Measurements from ENCODE around the gene NPY1R.

Gene NPY1R

DNA sequence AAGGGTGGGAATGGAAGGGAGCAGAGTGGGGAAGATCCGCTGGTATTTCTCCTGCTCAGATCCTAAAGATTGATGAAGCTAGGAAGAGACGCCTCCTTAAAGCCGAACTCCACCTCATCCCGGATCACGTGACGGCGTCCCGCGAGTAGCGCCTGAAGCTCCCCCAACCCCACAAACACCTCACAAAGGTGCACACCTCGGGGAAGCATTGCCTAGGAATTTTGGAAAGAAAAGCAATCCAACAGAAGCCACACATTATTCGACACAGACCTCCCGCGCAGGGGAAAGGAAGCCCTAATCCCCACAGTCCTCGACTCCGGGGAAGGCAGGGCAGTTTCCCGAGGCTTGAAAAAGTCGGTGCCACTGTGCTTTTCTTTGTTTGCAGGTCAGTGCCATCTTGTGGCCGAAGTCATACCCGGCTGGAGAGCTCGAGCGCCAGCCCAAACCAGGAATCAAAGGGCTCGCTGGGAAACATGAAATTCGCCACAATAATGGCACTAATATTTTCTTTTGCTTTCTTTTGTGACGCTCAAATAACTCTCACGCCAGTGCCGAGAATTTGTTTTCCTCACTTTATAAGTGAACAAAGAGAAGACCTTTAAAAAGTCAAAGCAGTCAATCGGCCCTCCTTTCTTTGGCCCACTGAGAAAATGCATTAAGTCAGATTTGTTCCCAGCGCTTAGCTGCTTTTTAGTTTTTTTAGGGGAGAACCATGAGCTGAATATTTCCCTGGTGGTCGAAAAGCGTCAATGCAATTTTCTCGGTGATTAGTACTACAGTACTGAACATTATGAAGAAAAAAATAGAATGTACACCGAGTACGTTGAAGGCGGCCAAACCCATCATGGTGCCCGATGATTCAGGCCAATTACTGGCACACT is at the start of gene NPY1R:
TSS of gene NPY1R (minus strand) at position 71 of the 881 bp plus-strand sequence. CDS start 6,042 bp downstream, outside the sequence.
- peak; percentile 70 to 83 for DNase-seq (ENCODE audit: low read depth in 1 of 2, low spot score in 1 of 2)
- in situ Hi-C loops (cut with HindIII; ENCODE audit: low pct_unique_long_range_greater_than_20kb, low sequenced_read_pairs) = no loop called here
- TF ChIP-seq JUND (IDR thresholded peaks at IDR 0.05; ENCODE audit: low read depth) = no peak

DNA sequence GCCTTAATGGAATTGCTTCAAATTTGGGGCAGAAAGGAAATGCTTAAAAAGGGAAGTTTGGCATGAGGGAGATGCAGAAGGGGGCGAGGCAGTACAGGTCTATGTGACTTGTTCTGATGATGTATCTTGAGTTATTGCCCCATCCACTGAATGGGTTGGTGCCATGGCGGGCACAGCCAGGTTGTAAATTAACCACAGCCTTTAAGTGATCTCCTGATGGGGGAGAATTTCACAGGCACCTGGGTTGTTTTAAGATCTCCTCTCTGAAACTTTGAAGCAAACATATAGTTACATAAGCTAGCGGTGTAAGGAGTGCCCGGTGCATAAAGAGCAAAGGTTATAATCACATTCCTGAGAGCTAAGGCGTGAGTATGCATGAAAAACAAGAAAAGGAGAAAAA is 48.3 kb upstream of the NPY1R start:
- in situ Hi-C loops (cut with HindIII; ENCODE audit: low pct_unique_long_range_greater_than_20kb, low sequenced_read_pairs) = no loop called here
- no peak for DNase-seq (ENCODE audit: low read depth in 1 of 2, low spot score in 1 of 2)
- no peak for TF ChIP-seq JUND (IDR thresholded peaks at IDR 0.05; ENCODE audit: low read depth)

DNA sequence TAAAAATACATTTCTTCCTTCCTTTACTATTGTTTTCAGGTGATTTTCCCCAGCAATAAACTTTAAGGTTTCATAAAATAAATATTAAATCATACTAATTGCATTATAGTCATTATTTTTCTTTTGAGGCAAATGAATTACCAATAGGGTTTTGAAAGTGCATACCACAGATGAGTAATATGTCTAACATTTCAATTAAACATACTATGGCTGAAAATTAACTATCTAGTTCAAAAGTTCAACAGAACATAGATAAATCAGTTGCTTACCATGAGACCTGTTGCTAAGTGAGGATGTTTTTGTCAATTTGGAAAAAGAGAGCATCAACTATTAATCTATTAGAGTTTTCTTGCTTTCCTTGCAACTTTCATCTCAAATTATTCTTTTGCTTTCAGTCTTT is 46.3 kb upstream of the NPY1R start:
- TF ChIP-seq JUND (IDR thresholded peaks at IDR 0.05; ENCODE audit: low read depth) = no peak
- no peak for DNase-seq (ENCODE audit: low read depth in 1 of 2, low spot score in 1 of 2)
- in situ Hi-C loops (cut with HindIII; ENCODE audit: low pct_unique_long_range_greater_than_20kb, low sequenced_read_pairs) = no loop called here

DNA sequence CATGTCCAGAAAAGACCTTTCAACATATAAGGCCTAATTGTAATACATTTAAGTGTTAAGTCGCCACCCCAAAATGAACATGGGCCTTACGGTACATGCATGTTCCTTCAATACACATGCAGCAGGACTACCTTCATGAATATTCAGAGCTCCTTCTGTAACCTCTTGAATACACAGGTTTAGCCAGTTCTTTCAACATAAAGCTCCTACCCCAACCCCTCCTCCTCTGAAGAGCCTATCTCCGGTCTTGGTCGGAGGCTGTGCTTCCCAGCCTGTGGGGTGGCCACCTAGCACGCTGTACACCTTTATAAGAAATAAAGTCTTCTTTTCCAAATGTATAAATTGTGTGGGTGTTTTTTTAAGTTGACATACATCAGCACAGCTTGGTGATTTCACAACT is 39.6 kb upstream of the NPY1R start:
- in situ Hi-C loops (cut with HindIII; ENCODE audit: low pct_unique_long_range_greater_than_20kb, low sequenced_read_pairs) = no loop called here
- peak in 1 of 2 experiments; percentile 45 for DNase-seq (ENCODE audit: low read depth in 1 of 2, low spot score in 1 of 2)
- TF ChIP-seq JUND (IDR thresholded peaks at IDR 0.05; ENCODE audit: low read depth) = no peak

DNA sequence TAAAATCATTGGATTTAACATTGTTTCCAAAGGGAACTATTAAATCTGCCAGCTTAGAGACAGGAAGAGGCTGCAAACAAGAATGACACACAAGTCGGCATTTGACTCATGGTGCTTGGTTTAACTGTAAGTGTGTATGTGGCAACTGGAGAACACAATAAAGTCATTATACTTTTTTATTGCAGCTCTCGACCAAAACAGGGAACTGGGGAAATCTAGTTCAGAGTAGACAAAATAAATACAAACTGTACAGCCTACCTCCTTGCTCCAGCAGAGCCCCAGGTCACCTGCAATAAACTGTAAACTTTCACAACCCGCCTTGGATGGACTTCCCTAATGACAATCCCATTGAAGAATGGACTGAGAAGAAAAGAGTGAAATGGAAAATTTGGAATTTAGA is 35.3 kb upstream of the NPY1R start:
- in situ Hi-C loops (cut with HindIII; ENCODE audit: low pct_unique_long_range_greater_than_20kb, low sequenced_read_pairs) = no loop called here
- TF ChIP-seq JUND (IDR thresholded peaks at IDR 0.05; ENCODE audit: low read depth) = no peak
- DNase-seq (ENCODE audit: low read depth in 1 of 2, low spot score in 1 of 2) = no peak

DNA sequence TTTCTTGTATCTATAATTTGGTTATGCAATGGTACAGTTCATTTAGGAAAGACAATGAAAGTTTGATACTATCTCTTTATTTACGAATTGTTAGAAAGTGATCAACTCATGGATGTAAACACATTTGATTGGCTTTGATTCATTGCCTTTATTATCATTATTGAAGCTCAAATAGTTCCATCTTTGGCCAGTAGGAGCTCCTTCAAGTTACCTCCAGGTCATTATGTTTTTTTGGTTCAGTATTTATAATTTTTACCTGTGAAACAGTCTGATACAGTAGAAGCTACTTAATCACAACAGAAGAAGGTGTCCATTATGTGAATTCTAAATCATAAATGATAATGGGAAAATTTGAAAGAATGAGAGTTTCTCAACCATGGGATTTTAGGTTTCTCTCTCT is 23.7 kb upstream of the NPY1R start:
- TF ChIP-seq JUND (IDR thresholded peaks at IDR 0.05; ENCODE audit: low read depth) = no peak
- no peak for DNase-seq (ENCODE audit: low read depth in 1 of 2, low spot score in 1 of 2)
- in situ Hi-C loops (cut with HindIII; ENCODE audit: low pct_unique_long_range_greater_than_20kb, low sequenced_read_pairs) = no loop called here

DNA sequence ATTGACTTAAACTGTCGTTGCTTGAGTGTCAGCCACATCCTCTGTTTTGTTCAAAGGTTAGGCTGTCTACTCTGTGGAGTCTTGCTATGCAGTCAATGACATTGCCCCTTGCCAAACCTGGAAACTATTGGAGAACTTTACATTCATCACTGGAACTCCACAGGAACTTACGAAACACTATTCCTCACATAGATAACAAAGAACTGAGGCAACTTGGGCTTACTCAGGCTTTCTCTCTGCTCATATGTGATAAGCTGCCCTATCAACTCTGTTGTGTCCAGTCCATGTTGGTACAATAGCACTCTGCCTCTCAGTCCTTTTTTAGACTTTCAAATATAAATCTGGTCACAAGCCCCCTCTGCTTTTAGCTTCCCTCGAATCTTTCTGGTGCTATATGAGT is 20.7 kb upstream of the NPY1R start:
- in situ Hi-C loops (cut with HindIII; ENCODE audit: low pct_unique_long_range_greater_than_20kb, low sequenced_read_pairs) = no loop called here
- TF ChIP-seq JUND (IDR thresholded peaks at IDR 0.05; ENCODE audit: low read depth) = no peak
- DNase-seq (ENCODE audit: low read depth in 1 of 2, low spot score in 1 of 2) = no peak

DNA sequence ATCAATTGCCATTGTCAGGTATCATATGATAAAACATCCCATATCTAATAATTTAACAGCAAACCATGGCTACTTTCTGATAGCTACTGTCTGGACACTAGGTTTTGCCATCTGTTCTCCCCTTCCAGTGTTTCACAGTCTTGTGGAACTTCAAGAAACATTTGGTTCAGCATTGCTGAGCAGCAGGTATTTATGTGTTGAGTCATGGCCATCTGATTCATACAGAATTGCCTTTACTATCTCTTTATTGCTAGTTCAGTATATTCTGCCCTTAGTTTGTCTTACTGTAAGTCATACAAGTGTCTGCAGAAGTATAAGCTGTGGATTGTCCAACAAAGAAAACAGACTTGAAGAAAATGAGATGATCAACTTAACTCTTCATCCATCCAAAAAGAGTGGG is 18.3 kb upstream of the NPY1R start:
- in situ Hi-C loops (cut with HindIII; ENCODE audit: low pct_unique_long_range_greater_than_20kb, low sequenced_read_pairs) = no loop called here
- DNase-seq (ENCODE audit: low read depth in 1 of 2, low spot score in 1 of 2) = no peak
- TF ChIP-seq JUND (IDR thresholded peaks at IDR 0.05; ENCODE audit: low read depth) = no peak

DNA sequence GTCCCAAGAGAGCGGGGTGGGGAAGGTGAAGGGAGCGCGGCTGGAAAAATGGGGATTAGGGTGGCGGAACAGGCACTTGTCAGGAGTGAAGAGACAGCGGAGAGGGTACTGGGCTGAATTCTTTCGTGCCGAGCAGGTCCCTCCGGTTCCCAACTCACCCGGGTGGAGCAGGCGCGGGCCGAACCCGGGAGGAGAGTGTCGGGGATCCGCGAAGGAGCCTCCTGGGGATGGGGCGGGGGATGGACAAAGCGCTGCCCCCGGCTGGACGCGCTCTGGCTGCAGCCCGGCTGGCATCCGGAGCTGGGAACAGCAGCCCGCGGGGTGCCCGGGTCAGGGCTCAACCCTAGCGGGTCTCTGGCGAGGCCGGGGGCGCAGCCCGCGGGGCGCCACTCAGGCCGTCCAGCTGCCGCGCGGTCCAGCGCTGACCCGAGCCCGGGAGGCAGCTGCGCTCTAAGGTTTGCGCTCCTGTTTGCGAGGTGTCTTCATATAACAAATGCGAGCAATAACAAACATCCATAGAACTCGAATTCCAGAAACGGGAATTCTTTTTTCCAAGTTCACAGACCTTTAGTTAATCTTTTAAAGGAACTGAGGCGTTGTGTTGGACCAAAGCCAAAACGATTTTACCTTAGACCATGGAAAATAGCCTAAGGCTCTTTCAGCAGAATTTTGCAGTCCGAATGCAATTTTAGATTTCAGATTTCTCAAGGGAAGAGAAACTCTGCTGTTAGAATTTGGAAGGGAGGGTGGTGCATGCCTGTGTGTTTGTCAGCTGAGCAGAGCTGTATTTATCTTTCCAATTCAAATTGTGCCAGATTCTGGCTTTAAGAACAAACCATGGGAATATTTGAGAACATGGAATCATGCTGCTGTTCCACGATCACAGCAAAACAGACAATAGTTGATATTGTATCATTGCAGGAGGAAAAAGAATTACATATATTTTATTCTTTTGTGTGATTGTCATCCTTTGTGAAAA is 12.0 kb upstream of the NPY1R start:
- TF ChIP-seq JUND (IDR thresholded peaks at IDR 0.05; ENCODE audit: low read depth) = no peak
- in situ Hi-C loops (cut with HindIII; ENCODE audit: low pct_unique_long_range_greater_than_20kb, low sequenced_read_pairs) = no loop called here
- DNase-seq (ENCODE audit: low read depth in 1 of 2, low spot score in 1 of 2) = peak; percentile 15 to 32

DNA sequence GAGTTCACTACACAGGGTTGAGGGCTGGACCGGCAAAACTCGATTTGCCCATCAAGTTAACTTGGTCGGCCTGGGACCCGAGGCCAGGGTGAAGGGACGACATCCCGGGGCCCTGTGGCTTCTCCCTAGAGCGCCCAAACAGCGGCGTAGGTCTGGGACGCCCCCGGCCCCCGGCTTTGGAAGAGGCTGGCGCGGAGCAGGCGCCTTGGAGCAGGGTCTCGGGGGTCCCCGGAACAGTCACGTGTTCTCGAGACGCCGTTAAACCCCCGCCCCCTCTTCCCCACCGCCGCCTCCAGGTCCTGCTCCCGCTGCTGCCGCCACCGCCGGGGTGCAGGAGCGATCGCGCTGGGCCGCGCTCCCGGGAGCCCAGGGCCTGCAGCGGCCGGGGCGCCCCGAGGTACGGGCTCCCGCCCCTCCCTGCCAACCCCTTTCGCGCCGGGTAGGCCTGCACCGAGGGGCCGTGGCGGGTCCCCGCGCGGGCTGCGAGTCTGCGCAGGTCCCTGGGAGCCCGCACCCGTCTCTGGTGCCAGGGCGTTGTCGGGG is 11.3 kb upstream of the NPY1R start, which contains the start of gene NPY5R:
TSS of gene NPY5R (plus strand) at position 289 of the 543 bp plus-strand sequence. CDS start 6,382 bp downstream, outside the sequence.
- DNase-seq (ENCODE audit: low read depth in 1 of 2, low spot score in 1 of 2) = no peak
- no peak for TF ChIP-seq JUND (IDR thresholded peaks at IDR 0.05; ENCODE audit: low read depth)
- in situ Hi-C loops (cut with HindIII; ENCODE audit: low pct_unique_long_range_greater_than_20kb, low sequenced_read_pairs) = no loop called here

DNA sequence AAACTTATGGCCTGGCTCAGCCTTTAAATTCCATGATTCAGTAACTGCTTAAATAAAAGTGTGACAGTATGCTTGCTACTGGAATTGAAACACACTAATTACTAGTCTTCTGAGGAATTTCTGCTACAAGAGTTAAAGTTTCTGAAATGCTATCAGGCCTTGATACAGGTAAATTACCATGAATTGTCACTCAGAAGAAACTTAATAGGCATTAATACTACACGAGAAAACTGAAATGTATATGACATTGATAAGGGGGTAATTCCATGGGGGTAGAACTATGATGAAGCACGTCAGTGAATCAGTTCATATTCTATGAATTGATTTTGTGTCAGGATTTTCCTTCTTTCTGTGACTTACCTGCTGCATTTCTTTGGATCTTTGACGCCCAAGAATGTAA is 3.0 kb upstream of the NPY1R start:
- no peak for TF ChIP-seq JUND (IDR thresholded peaks at IDR 0.05; ENCODE audit: low read depth)
- no peak for DNase-seq (ENCODE audit: low read depth in 1 of 2, low spot score in 1 of 2)
- in situ Hi-C loops (cut with HindIII; ENCODE audit: low pct_unique_long_range_greater_than_20kb, low sequenced_read_pairs) = no loop called here

DNA sequence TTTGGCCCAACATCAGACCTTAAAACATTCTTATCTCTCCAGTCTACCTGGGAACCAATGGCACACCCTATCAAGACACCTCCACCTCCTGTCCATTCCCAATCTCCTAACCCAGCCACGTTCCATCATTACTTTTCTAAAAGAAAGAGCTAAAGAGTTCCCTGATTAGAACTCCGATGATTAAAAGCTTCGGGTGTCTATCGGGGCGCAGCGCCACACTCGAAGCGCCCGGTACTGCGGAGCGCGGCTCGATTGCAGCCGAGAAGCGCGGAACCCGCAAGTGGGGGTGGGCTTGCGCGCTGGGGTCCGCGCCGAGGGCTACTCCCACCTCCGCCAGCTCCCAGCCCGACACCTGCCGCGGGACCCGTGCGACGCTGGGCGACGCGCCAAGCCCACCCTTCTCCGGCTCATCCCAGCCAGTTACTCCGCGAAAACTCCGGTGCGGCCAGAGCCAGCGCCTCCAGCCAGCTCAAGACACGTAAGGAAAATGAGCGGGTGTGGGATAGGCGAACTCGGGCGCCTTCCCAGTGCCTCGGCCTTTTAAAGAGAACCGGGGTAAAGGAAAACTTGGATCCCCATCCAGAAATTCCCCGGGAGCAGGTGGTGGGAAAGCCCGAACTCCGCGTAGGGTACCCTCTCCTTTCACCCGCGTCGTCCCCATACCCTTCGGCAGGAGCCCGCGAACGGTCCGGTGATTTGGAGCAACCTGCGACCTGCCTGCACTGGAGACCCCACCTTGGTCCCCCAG is 593 bp downstream of the NPY1R start:
- no peak for TF ChIP-seq JUND (IDR thresholded peaks at IDR 0.05; ENCODE audit: low read depth)
- in situ Hi-C loops (cut with HindIII; ENCODE audit: low pct_unique_long_range_greater_than_20kb, low sequenced_read_pairs) = no loop called here
- peak; percentile 21 to 28 for DNase-seq (ENCODE audit: low read depth in 1 of 2, low spot score in 1 of 2)
